ENCODE data around the gene SPEF2. TPM values are rescaled to one million over a fixed set of nuclear protein-coding genes. Genes with fewer than 3 reads are reported as not detected.
A peak's percentile ranks its signal among the peaks of the same experiment; 100 is the strongest.

SPEF2 gene
- total RNA-seq, 2 experiments from 2014 or later: 5.6 to 14.1 TPM

- ATAC-seq (no peak), DNase-seq (no peak)
- CTCF ChIA-PET: interaction anchor here (0.7 to 3.7 kb wide), 13 partner anchors 9 to 170 kb away, joined by 3 to 14 read pairs (median 5); no protein-coding TSS in a partner anchor
- Mint-ChIP-seq H3K27me3 (no peaks in the 10 kb centered on the region), H3K27ac (peak overlapping the region; percentile 71), H3K36me3 (peaks cover 2% of the 10 kb centered on the region), H3K9me3 (ENCODE audit: low read depth) (no peaks in the 10 kb centered on the region), H3K4me1 (peaks cover 77% of the 10 kb centered on the region), H3K4me3 (no peak overlapping the region)
Measured at GRCh38 chr5:35821513-35821912, 203.8 kb downstream of the SPEF2 start.

- peak; percentile 73 for DNase-seq
Measured at GRCh38 chr5:35822511-35822910, 204.8 kb downstream of the SPEF2 start.

DNA sequence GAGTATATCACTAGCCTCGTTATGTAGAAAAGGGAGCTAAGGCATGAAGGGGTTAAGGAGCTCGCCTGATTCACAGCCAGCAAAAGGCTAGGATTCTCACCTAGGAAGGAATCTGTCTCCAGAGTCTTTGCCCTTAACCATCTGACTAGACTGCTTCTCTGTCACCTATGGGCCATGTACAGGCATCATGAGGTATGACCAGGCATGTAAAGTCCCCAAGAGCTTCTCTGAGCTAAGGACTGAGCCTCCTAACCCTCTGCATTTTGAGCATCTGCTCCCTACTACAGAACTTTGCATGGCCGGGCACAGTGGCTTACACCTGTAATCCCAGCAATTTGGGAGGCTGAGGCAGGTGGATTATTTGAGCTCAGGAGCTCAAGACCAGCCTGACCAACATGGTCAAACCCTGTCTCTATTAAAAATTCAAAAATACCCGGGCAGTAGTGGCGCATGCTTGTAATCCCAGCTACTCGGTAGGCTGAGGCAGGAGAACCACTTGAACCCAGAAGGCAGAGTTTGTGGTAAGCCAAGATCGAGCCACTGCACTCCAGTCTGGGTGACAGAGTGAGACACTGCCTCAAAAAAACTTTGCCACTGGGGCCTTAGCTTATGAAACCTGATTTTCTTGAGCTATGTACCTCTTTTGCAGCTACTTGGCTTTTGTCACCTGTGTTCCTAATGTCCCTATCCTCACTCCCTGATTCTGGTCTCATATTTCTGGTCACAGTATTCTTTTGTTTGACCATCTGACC lies 205.9 kb downstream of the SPEF2 start:
- Mint-ChIP-seq H3K36me3 (peaks cover 2% of the 10 kb centered on the region), H3K4me3 (no peak overlapping the region), H3K27ac (peak overlapping the region; percentile 73), H3K27me3 (no peaks in the 10 kb centered on the region), H3K9me3 (ENCODE audit: low read depth) (no peaks in the 10 kb centered on the region), H3K4me1 (peaks cover 96% of the 10 kb centered on the region)
- ATAC-seq (peak; percentile 41), DNase-seq (no peak)
- CTCF ChIA-PET: interaction anchor here (0.9 to 3.7 kb wide), 17 partner anchors 7 to 207 kb away, joined by 3 to 14 read pairs (median 4); partner anchors contain the start of gene SPEF2

More at GRCh38 chr5:35822511-35822910, 204.8 kb downstream of the SPEF2 start:
- H3K9me3 Mint-ChIP-seq (ENCODE audit: low read depth): no peaks in the 10 kb centered on the region
- H3K27me3 Mint-ChIP-seq: no peaks in the 10 kb centered on the region
- CTCF ChIA-PET: interaction anchor here (0.9 to 3.7 kb wide), 19 partner anchors 8 to 206 kb away, joined by 3 to 14 read pairs (median 5); partner anchors contain the start of gene SPEF2
- H3K4me1 Mint-ChIP-seq: peaks cover 87% of the 10 kb centered on the region
- H3K4me3 Mint-ChIP-seq: peak overlapping the region; percentile 17
- peak; percentile 55 for ATAC-seq
- peaks cover 2% of the 10 kb centered on the region for H3K36me3 Mint-ChIP-seq
- H3K27ac Mint-ChIP-seq: peak overlapping the region; percentile 71

GRCh38 chr5:35826056-35826455 lies 208.4 kb downstream of the SPEF2 start:
- H3K36me3 Mint-ChIP-seq: no peaks in the 10 kb centered on the region
- H3K9me3 Mint-ChIP-seq (ENCODE audit: low read depth): no peaks in the 10 kb centered on the region
- ATAC-seq (no peak), DNase-seq (no peak)
- peak overlapping the region; percentile 78 for H3K27ac Mint-ChIP-seq
- no peaks in the 10 kb centered on the region for H3K27me3 Mint-ChIP-seq
- peaks cover 82% of the 10 kb centered on the region for H3K4me1 Mint-ChIP-seq
- CTCF ChIA-PET: interaction anchor here (0.6 to 1.9 kb wide), 2 partner anchors 9 to 11 kb away, joined by 3 to 5 read pairs; no protein-coding TSS in a partner anchor
- no peak overlapping the region for H3K4me3 Mint-ChIP-seq

DNA sequence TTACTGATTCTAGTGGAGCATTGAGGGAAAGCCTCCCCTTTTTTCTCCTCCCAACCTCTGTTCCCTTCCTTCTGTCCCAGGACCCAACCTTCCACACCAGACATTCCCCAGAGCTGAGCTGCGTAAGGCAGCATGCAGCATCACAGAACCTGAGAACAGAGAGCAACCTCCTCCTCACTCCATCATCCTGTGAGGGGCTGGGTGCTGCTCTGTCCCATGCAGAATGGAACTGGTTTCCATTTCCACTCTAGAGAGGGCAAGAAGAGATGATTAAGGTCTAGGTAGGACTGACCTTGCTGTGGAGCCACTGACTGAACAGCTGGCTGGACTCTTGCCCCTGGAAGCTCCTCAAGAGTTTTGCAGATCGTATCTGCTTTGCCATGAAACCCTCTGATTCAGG lies 208.9 kb downstream of the SPEF2 start:
- ATAC-seq (peak; percentile 28), DNase-seq (no peak)
- Mint-ChIP-seq H3K4me1 (peaks cover 84% of the 10 kb centered on the region), H3K36me3 (no peaks in the 10 kb centered on the region), H3K9me3 (ENCODE audit: low read depth) (no peaks in the 10 kb centered on the region), H3K27ac (peak overlapping the region; percentile 78), H3K27me3 (no peaks in the 10 kb centered on the region), H3K4me3 (no peak overlapping the region)
- CTCF ChIA-PET: interaction anchor here (0.8 to 1.9 kb wide), 2 partner anchors 12 kb away, joined by 3 to 5 read pairs; no protein-coding TSS in a partner anchor

DNA sequence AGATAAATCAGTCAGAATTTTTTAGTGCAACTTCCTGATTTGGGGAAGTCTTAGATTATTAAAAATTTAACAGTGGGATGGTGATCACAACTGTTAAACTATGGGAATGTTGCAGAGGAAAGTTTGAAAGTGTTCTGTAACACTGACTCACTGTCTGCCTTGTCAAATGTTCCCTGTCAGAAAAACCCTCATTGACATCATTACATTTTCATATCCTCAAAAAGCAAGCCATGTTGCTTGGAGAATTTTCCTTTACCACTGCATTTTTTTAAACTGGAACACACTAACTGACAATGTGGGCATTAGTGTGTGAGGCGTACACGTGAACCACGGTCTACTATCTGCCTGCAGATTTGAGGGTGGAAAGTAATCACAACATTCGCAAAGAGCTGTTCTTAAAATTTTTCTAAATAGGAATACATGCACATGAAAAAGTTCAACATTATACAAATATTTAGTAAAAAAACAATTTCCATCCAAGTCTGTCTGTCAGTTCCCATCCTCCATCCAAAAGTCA lies 210.5 kb downstream of the SPEF2 start:
- DNase-seq: no peak
- no peak overlapping the region for H3K4me3 Mint-ChIP-seq
- H3K36me3 Mint-ChIP-seq: no peaks in the 10 kb centered on the region
- CTCF ChIA-PET: interaction anchor here (1.3 kb wide), 1 partner anchor 15 kb away, joined by 4 read pairs; no protein-coding TSS in a partner anchor
- ATAC-seq: no peak
- H3K9me3 Mint-ChIP-seq (ENCODE audit: low read depth): no peaks in the 10 kb centered on the region
- peaks cover 81% of the 10 kb centered on the region for H3K4me1 Mint-ChIP-seq
- no peaks in the 10 kb centered on the region for H3K27me3 Mint-ChIP-seq
- H3K27ac Mint-ChIP-seq: peak overlapping the region; percentile 12

- peak overlapping the region; percentile 85 for H3K27ac Mint-ChIP-seq
- H3K9me3 Mint-ChIP-seq (ENCODE audit: low read depth): no peaks in the 10 kb centered on the region
- no peaks in the 10 kb centered on the region for H3K27me3 Mint-ChIP-seq
- DNase-seq (no peak), ATAC-seq (no peak)
- CTCF ChIA-PET: interaction anchor here (0.6 to 3.0 kb wide), 8 partner anchors 9 to 96 kb away, joined by 3 to 14 read pairs (median 4); no protein-coding TSS in a partner anchor
- H3K4me3 Mint-ChIP-seq: peak overlapping the region; percentile 25
- H3K4me1 Mint-ChIP-seq: peaks cover 77% of the 10 kb centered on the region
- H3K36me3 Mint-ChIP-seq: peaks cover 10% of the 10 kb centered on the region
Measured at GRCh38 chr5:35830587-35830986, 212.9 kb downstream of the SPEF2 start.

DNA sequence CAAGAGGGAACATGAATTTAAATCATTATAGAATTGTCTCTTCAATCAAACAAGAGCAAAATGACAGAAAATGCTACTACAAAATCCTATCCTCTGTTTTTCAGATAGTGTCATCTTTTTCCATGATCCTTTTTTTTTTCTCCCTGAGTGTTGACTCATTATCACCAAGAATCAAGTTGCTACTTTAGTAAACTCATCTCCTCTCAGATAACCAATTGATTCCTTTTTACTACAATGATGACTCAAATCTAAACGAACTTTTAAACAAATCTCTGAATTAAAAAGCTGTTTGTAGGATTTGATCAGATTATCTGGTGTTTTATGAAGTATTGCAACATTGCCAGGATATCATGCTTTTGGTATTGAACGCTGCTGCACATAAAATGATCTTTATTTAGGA lies 215.1 kb downstream of the SPEF2 start:
- Mint-ChIP-seq H3K27ac (peak overlapping the region; percentile 91), H3K4me3 (no peak overlapping the region), H3K4me1 (peaks cover 72% of the 10 kb centered on the region), H3K27me3 (no peaks in the 10 kb centered on the region), H3K36me3 (peaks cover 12% of the 10 kb centered on the region), H3K9me3 (ENCODE audit: low read depth) (no peaks in the 10 kb centered on the region)
- ATAC-seq (peak; percentile 50), DNase-seq (no peak)
- CTCF ChIA-PET: interaction anchor here (0.7 to 1.4 kb wide), 6 partner anchors 9 to 92 kb away, joined by 3 to 7 read pairs (median 3); no protein-coding TSS in a partner anchor

GRCh38 chr5:35833224-35833623 lies 215.6 kb downstream of the SPEF2 start:
- Mint-ChIP-seq H3K27me3 (no peaks in the 10 kb centered on the region), H3K36me3 (peaks cover 12% of the 10 kb centered on the region), H3K4me3 (peak overlapping the region; percentile 23), H3K9me3 (ENCODE audit: low read depth) (no peaks in the 10 kb centered on the region), H3K27ac (peak overlapping the region; percentile 91), H3K4me1 (peaks cover 71% of the 10 kb centered on the region)
- ATAC-seq: no peak
- DNase-seq: no peak
- CTCF ChIA-PET: interaction anchor here (0.6 to 1.4 kb wide), 7 partner anchors 10 to 163 kb away, joined by 3 to 7 read pairs (median 3); no protein-coding TSS in a partner anchor

- Mint-ChIP-seq H3K36me3 (peaks cover 21% of the 10 kb centered on the region), H3K9me3 (ENCODE audit: low read depth) (no peaks in the 10 kb centered on the region), H3K27me3 (no peaks in the 10 kb centered on the region), H3K4me1 (peaks cover 74% of the 10 kb centered on the region), H3K4me3 (peak overlapping the region; percentile 42), H3K27ac (peak overlapping the region; percentile 82)
- CTCF ChIA-PET: interaction anchor here (1.1 to 2.0 kb wide), 4 partner anchors 13 to 18 kb away, joined by 3 to 9 read pairs (median 4); no protein-coding TSS in a partner anchor
- DNase-seq (no peak), ATAC-seq (peak; percentile 50)
Measured at GRCh38 chr5:35835796-35836742, 218.4 kb downstream of the SPEF2 start.

DNA sequence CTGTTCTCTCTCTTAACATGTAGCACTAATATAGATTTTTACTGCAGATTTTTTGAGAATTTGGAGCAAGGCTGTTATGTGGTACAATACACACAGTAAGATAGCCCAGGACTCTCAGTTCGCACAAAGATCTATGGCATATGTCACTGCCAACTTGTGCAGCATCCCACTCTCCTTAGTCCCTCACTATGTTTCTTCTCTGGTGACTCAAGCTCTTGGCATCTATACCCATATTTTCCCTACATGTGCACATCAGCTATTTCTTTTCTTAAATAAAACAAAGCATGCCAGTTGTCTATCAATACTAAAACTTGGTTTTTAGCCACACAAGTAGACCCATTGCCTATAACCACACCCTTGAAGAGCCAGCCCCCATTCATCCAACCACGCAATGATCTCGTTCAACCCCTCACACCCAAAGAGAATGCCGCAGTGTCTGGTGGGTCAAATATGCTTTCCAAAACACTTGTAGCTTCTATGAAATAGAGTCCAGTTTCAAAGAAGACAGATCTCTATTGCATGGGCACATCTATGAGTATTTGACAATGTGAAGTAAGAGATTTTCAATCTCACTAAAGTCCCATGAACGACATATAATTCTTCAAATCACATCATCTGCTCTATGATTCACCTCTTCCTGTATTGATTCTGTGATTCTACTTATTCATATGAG lies 220.8 kb downstream of the SPEF2 start:
- no peaks in the 10 kb centered on the region for H3K27me3 Mint-ChIP-seq
- H3K36me3 Mint-ChIP-seq: peaks cover 31% of the 10 kb centered on the region
- H3K4me1 Mint-ChIP-seq: peaks cover 52% of the 10 kb centered on the region
- peak; percentile 37 for ATAC-seq
- no peak overlapping the region for H3K4me3 Mint-ChIP-seq
- CTCF ChIA-PET: interaction anchor here (0.8 to 1.2 kb wide), 3 partner anchors 11 to 61 kb away, joined by 3 read pairs; no protein-coding TSS in a partner anchor
- peaks cover 6% of the 10 kb centered on the region for H3K9me3 Mint-ChIP-seq (ENCODE audit: low read depth)
- DNase-seq: peak; percentile 62
- H3K27ac Mint-ChIP-seq: peak overlapping the region; percentile 77

DNA sequence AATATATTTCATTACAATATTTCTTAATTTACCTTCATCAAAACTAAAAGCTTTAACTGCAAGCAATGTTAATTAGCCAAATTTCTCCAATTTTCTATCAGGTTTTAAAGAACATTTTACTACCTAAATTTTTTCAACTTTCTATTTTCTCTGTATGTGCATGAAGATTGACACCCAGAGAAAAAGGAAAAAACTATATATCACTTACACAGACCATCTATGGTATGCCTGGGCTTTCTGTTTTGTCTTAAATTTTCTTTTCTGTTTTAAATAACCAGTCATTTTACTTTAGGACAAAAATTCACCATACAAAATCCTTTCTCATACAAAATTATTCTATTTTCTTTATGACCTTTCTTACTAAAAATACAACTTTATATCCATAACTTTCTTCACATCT lies 225.2 kb downstream of the SPEF2 start:
- Mint-ChIP-seq H3K9me3 (ENCODE audit: low read depth) (peaks cover 35% of the 10 kb centered on the region), H3K27me3 (no peaks in the 10 kb centered on the region), H3K4me1 (peaks cover 18% of the 10 kb centered on the region), H3K4me3 (no peak overlapping the region), H3K36me3 (peaks cover 57% of the 10 kb centered on the region), H3K27ac (no peak overlapping the region)
- CTCF ChIA-PET: no interaction called here
- ATAC-seq: no peak
- no peak for DNase-seq

Measured in activated CD8-positive, alpha-beta memory T cell treated with anti-CD3 and anti-CD28 coated beads, Interleukin-2, amount 10 ng/mL, durations not matched to agents 7 days and 5 days (primary cell).